Peyer's patch (tissue), 4 donors: Measurements from ENCODE around the gene PDGFC. TPM values are rescaled to one million over a fixed set of nuclear protein-coding genes. Genes with fewer than 3 reads are reported as not detected.

ENCODE experiments used
- DNase-seq, 3 donors: peaks; one replicate each; pipeline ENCODE4 v3.0.0-alpha.2; 2017 to 2019
- H3K27ac ChIP-seq, 4 donors: fragments of 200-600 bp; sonication (generic); one replicate each; pipeline ENCODE4 v1.5.1; 2016 to 2019
- H3K27me3 ChIP-seq, 2 donors: fragments of 200-600 bp; sonication (generic); one replicate each; pipeline ENCODE4 v1.5.1; 2019
- H3K36me3 ChIP-seq, 3 donors: fragments of 200-600 bp; sonication (generic); one replicate each; pipeline ENCODE4 v1.5.1; 2016 to 2019
- H3K4me1 ChIP-seq, 4 donors: fragments of 200-600 bp; sonication (generic); one replicate each; pipeline ENCODE4 v1.5.1; 2016 to 2019
- H3K4me3 ChIP-seq, 4 donors: fragments of 200-600 bp; sonication (generic); 1 replicate in 3 of 4; 2 replicates in 1 of 4; pipeline ENCODE4 v1.5.1; 2016 to 2019; ENCODE audit warnings: mild to moderate bottlenecking in 1 of 4
- H3K9me3 ChIP-seq, 4 donors: fragments of 200-600 bp; sonication (generic); one replicate each; pipeline ENCODE4 v1.5.1; 2016 to 2019; ENCODE audit warnings: mild to moderate bottlenecking in 1 of 4
- CTCF ChIP-seq, 6 experiments: fragments of 450-650 bp in 4 of 6; fragments of 200-600 bp in 2 of 6; sonication (generic) in 1 of 6; IDR thresholded peaks; one replicate each; pipeline ENCODE4 v1.5.1; 2017 to 2019; ENCODE audit warnings: antibody characterized with exemption in 6 of 6, mild to moderate bottlenecking in 3 of 6, moderate library complexity in 1 of 6
- POLR2A ChIP-seq, 2 donors: fragments of 450-650 bp; IDR thresholded peaks; one replicate each; pipeline ENCODE4 v1.5.1; 2017; ENCODE audit warnings: antibody characterized with exemption in 2 of 2, mild to moderate bottlenecking in 2 of 2, moderate library complexity in 2 of 2
- total RNA-seq, 4 donors: library from RNA; depleted of rRNA; stranded (reverse); fragments of >200 nt; gene quantifications; one replicate each; pipeline ENCODE4 v1.1.0, GENCODE V29; 2016

Gene PDGFC
- total RNA-seq, 4 donors from 2014 or later: 4.4 to 17.3 (median 11.5) TPM

- Histone ChIP-seq H3K4me1 (no peaks in the 10 kb centered on the region), H3K27ac (no peak overlapping the region), H3K4me3 (no peak overlapping the region), H3K27me3 (no peaks in the 10 kb centered on the region), H3K9me3 (no peaks in the 10 kb centered on the region), H3K36me3 (no peaks in the 10 kb centered on the region)
- TF ChIP-seq CTCF (IDR thresholded peaks at IDR 0.05) (no peak), POLR2A (IDR thresholded peaks at IDR 0.05) (no peak)
- no peak for DNase-seq
Observed at GRCh38 chr4:156778093-156778492, 193.5 kb downstream of the PDGFC start.

GRCh38 chr4:156775813-156776212, 195.8 kb downstream of the PDGFC start:
- Histone ChIP-seq H3K4me3 (no peak overlapping the region), H3K9me3 (no peaks in the 10 kb centered on the region), H3K4me1 (peaks cover 0 to 5% (median 0%) of the 10 kb centered on the region in 4 donors), H3K27ac (no peak overlapping the region), H3K27me3 (no peaks in the 10 kb centered on the region), H3K36me3 (no peaks in the 10 kb centered on the region)
- no peak for DNase-seq
- TF ChIP-seq CTCF (IDR thresholded peaks at IDR 0.05) (no peak), POLR2A (IDR thresholded peaks at IDR 0.05) (no peak)

- H3K4me3 ChIP-seq: no peak overlapping the region
- H3K36me3 ChIP-seq: no peaks in the 10 kb centered on the region
- H3K27me3 ChIP-seq: no peaks in the 10 kb centered on the region
- no peaks in the 10 kb centered on the region for H3K9me3 ChIP-seq
- H3K4me1 ChIP-seq: peaks cover 0 to 5% (median 0%) of the 10 kb centered on the region in 4 donors
- TF ChIP-seq CTCF (IDR thresholded peaks at IDR 0.05): no peak
- no peak for TF ChIP-seq POLR2A (IDR thresholded peaks at IDR 0.05)
- no peak for DNase-seq
- H3K27ac ChIP-seq: no peak overlapping the region
Observed at GRCh38 chr4:156774422-156774821, 197.2 kb downstream of the PDGFC start.

GRCh38 chr4:156773648-156774357, 197.8 kb downstream of the PDGFC start:
- Histone ChIP-seq H3K27ac (no peak overlapping the region), H3K4me1 (peaks cover 0 to 5% (median 0%) of the 10 kb centered on the region in 4 donors)
- no peak for DNase-seq

GRCh38 chr4:156771171-156771837, 200.3 kb downstream of the PDGFC start:
- no peaks in the 10 kb centered on the region for H3K27me3 ChIP-seq
- H3K27ac ChIP-seq: no peak overlapping the region
- no peaks in the 10 kb centered on the region for H3K36me3 ChIP-seq
- TF ChIP-seq POLR2A (IDR thresholded peaks at IDR 0.05) (no peak), CTCF (IDR thresholded peaks at IDR 0.05) (no peak)
- no peak overlapping the region for H3K4me3 ChIP-seq
- no peak for DNase-seq
- H3K9me3 ChIP-seq: no peaks in the 10 kb centered on the region
- peaks cover 0 to 5% (median 0%) of the 10 kb centered on the region in 4 donors for H3K4me1 ChIP-seq

More at GRCh38 chr4:156773648-156774357, 197.8 kb downstream of the PDGFC start:
- TF ChIP-seq CTCF (IDR thresholded peaks at IDR 0.05) (no peak), POLR2A (IDR thresholded peaks at IDR 0.05) (no peak)
- Histone ChIP-seq H3K4me3 (no peak overlapping the region), H3K9me3 (no peaks in the 10 kb centered on the region), H3K27me3 (no peaks in the 10 kb centered on the region), H3K36me3 (no peaks in the 10 kb centered on the region)
